OCI-LY7 (cell line): ENCODE results near the gene KLHL21.

Experiments
- EZH2phosphoT487 ChIP-seq: fragments of 200-600 bp; sonication (generic); IDR thresholded peaks from 2 replicates; pipeline ENCODE4 v1.6.1; 2018; ENCODE audit warnings: low read depth, borderline replicate concordance, mild to moderate bottlenecking, mixed run types, antibody characterized with exemption, low read length, moderate library complexity, mixed read lengths
- TF ChIP-seq, protein P1 (sequence below): fragments of 200-600 bp; sonication (generic); conservative IDR thresholded peaks from 2 replicates; pipeline ENCODE4 v1.5.1; 2014; ENCODE audit warnings: mild to moderate bottlenecking, antibody characterized with exemption, low read length, moderate library complexity, mixed read lengths

DNA sequence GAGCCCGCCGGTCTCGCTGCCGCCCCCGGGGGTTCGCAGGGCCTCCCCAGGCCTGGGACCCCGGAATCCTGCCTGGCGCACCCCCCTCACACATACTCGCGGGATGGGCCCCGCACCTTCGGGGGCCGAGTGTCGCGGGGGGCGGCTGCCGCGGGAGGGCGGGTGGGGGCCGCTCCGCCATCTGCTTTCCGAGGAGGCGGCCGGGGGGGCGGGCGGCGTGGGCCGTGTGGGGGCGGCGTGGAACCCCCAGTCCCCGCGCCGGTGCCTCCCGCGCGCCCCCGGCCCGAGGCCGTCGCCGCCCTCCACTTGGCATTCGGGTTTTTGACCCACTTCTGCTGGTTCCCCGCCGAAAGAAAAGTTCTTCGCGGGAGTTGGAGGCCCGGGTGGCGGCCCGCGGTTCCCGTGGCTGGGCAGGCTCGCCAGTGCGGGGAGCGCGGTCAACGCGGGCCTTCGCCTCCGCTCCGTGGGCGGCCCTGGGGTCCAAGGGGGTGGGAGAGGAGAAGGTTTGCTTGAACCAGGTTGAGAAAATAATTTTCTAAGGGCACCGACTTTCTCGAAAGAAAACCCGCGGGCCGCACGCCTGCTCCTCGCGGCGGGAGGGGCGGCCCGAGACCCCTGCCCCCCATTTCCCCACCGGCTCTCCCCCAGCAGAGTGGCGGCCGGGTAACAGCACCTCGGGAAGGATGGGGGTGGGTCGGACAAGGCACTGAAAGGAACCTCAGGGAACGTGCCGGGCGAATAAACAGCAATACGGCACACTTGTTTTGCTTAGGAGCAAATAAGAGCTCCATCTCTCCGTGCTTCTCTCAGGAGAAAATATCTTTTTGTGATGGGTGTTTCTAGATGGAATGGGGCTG, 12.5 kb upstream of the KLHL21 start:
- TF ChIP-seq, protein P1, sequence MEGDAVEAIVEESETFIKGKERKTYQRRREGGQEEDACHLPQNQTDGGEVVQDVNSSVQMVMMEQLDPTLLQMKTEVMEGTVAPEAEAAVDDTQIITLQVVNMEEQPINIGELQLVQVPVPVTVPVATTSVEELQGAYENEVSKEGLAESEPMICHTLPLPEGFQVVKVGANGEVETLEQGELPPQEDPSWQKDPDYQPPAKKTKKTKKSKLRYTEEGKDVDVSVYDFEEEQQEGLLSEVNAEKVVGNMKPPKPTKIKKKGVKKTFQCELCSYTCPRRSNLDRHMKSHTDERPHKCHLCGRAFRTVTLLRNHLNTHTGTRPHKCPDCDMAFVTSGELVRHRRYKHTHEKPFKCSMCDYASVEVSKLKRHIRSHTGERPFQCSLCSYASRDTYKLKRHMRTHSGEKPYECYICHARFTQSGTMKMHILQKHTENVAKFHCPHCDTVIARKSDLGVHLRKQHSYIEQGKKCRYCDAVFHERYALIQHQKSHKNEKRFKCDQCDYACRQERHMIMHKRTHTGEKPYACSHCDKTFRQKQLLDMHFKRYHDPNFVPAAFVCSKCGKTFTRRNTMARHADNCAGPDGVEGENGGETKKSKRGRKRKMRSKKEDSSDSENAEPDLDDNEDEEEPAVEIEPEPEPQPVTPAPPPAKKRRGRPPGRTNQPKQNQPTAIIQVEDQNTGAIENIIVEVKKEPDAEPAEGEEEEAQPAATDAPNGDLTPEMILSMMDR = no peak
- TF ChIP-seq EZH2phosphoT487 = no peak
